GM19463 (cell line): ENCODE data around the gene EPX.
"Not testable (repeated sequence)": the region's sequence is repeated elsewhere in the genome, so short reads cannot be mapped to it uniquely, and the experiment has no call there.

ENCODE experiments used
- ATAC-seq: cut with Tn5 transposase; IDR thresholded peaks from one replicate; pipeline ENCODE4 v1.9.1; 2021; ENCODE audit warnings: mild to moderate bottlenecking, moderate library complexity; ENCODE audit not compliant: unreplicated experiment

EPX gene

GRCh38 chr17:58192612-58193011 lies at the start of gene EPX:
TSS of gene EPX (plus strand) at chr17:58192726. CDS start at chr17:58192847, 121 bp downstream.
- ATAC-seq, result no peak

GRCh38 chr17:58143335-58143734 lies 49.2 kb upstream of the EPX start:
- ATAC-seq, result not testable (repeated sequence)

GRCh38 chr17:58144801-58145200 lies 47.7 kb upstream of the EPX start:
- no peak for ATAC-seq

- ATAC-seq, result no peak
These were observed 44.5 kb upstream of the EPX start, which contains the start of gene OR4D1 for GRCh38 chr17:58147930-58148434. TSS of gene OR4D1 (plus strand) at chr17:58148384. CDS start at chr17:58155154, 6,770 bp downstream.

- ATAC-seq, result no peak
These were observed 43.9 kb upstream of the EPX start for GRCh38 chr17:58148609-58149008.

GRCh38 chr17:58150394-58150793 lies 42.1 kb upstream of the EPX start:
- no peak for ATAC-seq

- no peak for ATAC-seq
These were observed 39.5 kb upstream of the EPX start for GRCh38 chr17:58153046-58153445.

- no peak for ATAC-seq
These were observed 38.9 kb upstream of the EPX start for GRCh38 chr17:58153671-58154070.

GRCh38 chr17:58156839-58157803 lies 35.4 kb upstream of the EPX start:
- no peak for ATAC-seq

GRCh38 chr17:58158181-58158580 lies 34.3 kb upstream of the EPX start:
- ATAC-seq, result no peak

GRCh38 chr17:58161566-58161965 lies 31.0 kb upstream of the EPX start:
- ATAC-seq, result no peak

- ATAC-seq, result no peak
These were observed 26.5 kb upstream of the EPX start for GRCh38 chr17:58165981-58166380.

- ATAC-seq, result no peak
These were observed 25.8 kb upstream of the EPX start, which contains the start of gene OR4D2 for GRCh38 chr17:58166682-58167081. TSS of gene OR4D2 (plus strand) at chr17:58166982. CDS start at chr17:58169656, 2,674 bp downstream.

- ATAC-seq, result no peak
These were observed 21.9 kb upstream of the EPX start for GRCh38 chr17:58170622-58171021.

- no peak for ATAC-seq
These were observed 20.0 kb upstream of the EPX start for GRCh38 chr17:58172369-58173071.

GRCh38 chr17:58174871-58175270 lies 17.7 kb upstream of the EPX start:
- ATAC-seq, result no peak

- ATAC-seq, result no peak
These were observed 16.3 kb upstream of the EPX start for GRCh38 chr17:58176200-58176599.

- no peak for ATAC-seq
These were observed 10.7 kb upstream of the EPX start for GRCh38 chr17:58181796-58182195.

- ATAC-seq, result no peak
These were observed 9.0 kb upstream of the EPX start for GRCh38 chr17:58183514-58183913.

GRCh38 chr17:58184308-58184985 lies 8.1 kb upstream of the EPX start:
- ATAC-seq, result no peak
